Loucy (cell line): ENCODE measurements around the gene CDK15.

Experiments used
- CTCF ChIP-seq: fragments of 200-600 bp; sonication (generic); conservative IDR thresholded peaks from 2 replicates; pipeline ENCODE4 v1.5.1; 2014; ENCODE audit warnings: mild to moderate bottlenecking, antibody characterized with exemption, low read length
- EZH2phosphoT487 ChIP-seq: fragments of 200-600 bp; IDR thresholded peaks from 2 replicates; pipeline ENCODE4 v1.6.1; 2018; ENCODE audit warnings: antibody characterized with exemption, mild to moderate bottlenecking, moderate library complexity, borderline replicate concordance

GRCh38 chr2:201859949-201860348 lies 53.6 kb downstream of the CDK15 start:
- TF ChIP-seq CTCF: no peak
- TF ChIP-seq EZH2phosphoT487: no peak
